Gastrocnemius medialis (tissue), 4 donors: ENCODE results near the gene STC2.

Source experiments
- POLR2A ChIP-seq, 2 donors: fragments of 450-650 bp; IDR thresholded peaks; one replicate each; pipeline ENCODE4 v1.6.1; 2017; ENCODE audit warnings: antibody characterized with exemption in 2 of 2, mild to moderate bottlenecking in 2 of 2, moderate library complexity in 2 of 2
- TF ChIP-seq, protein P1 (sequence below), 5 experiments: fragments of 450-650 bp in 3 of 5; fragments of 200-600 bp in 2 of 5; sonication (generic) in 2 of 5; IDR thresholded peaks in 4 of 5; conservative IDR thresholded peaks in 1 of 5; 1 replicate in 4 of 5; 2 replicates in 1 of 5; pipeline ENCODE4 v1.5.1; 2016 to 2019; ENCODE audit warnings: antibody characterized with exemption in 5 of 5, mild to moderate bottlenecking in 3 of 5, moderate library complexity in 3 of 5

DNA sequence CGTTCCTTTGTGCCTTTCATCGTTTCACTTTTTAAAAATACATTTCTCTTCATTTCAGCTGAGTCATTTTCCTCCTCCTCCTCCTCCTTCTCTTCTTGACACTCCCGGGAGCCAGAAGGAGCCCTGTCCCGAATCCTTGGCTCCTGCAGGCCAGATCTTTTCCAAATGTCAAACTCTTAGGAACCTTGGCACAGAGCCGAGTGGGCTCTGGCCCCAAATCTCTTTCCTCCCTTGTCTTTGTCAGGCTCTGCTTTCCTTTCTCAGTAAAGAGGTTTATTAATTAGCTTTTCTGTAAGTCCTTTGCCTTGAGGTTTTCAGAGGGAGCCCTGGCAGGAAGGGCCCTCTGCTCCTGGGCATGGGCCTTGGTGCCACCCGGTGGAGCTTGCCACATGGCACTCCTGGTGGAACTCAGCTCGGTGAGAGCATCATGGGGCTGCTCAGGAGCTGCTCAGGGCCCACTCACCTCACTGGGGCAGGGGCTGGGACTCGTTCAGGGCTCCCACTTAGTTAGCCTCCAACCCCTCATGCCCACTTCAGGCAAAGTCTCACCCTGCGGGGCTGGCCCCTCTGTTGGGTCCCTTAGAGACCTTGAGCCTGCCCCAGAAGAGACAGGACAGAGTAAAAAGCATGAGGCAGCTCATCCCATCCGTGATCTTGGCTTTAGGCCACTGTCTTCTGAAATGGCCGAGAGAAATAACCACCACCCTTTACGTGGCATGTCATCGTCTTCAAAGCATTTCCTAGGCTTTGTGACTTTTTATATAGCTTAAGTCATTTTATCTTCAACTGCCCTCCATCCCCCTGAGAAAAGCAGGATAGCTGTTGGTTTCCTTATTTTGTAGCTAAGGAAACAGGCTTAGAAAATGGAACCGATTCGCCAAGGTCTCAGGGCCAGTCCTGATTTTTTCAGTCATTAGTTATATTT lies 17.1 kb downstream of the STC2 start:
- no peak for TF ChIP-seq POLR2A (IDR thresholded peaks at IDR 0.05)
- TF ChIP-seq, protein P1, sequence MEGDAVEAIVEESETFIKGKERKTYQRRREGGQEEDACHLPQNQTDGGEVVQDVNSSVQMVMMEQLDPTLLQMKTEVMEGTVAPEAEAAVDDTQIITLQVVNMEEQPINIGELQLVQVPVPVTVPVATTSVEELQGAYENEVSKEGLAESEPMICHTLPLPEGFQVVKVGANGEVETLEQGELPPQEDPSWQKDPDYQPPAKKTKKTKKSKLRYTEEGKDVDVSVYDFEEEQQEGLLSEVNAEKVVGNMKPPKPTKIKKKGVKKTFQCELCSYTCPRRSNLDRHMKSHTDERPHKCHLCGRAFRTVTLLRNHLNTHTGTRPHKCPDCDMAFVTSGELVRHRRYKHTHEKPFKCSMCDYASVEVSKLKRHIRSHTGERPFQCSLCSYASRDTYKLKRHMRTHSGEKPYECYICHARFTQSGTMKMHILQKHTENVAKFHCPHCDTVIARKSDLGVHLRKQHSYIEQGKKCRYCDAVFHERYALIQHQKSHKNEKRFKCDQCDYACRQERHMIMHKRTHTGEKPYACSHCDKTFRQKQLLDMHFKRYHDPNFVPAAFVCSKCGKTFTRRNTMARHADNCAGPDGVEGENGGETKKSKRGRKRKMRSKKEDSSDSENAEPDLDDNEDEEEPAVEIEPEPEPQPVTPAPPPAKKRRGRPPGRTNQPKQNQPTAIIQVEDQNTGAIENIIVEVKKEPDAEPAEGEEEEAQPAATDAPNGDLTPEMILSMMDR (IDR thresholded peaks at IDR 0.05 in 4 of 5, conservative IDR thresholded peaks at IDR 0.05 in 1 of 5): no peak
